OCI-LY3 (cell line): ENCODE data around the gene SIVA1.

Experiments
- H2AFZ ChIP-seq: fragments of 200-600, 300-600 bp; shearing (Covaris generic); 2 replicates; pipeline ENCODE4 v1.6.0; 2014; ENCODE audit warnings: antibody characterized with exemption, low read depth, low read length
- H3K27ac ChIP-seq: fragments of 200-600, 300-600 bp; sonication (generic); 2 replicates; pipeline ENCODE4 v1.5.1; 2014; ENCODE audit warnings: mild to moderate bottlenecking, low read length, moderate library complexity, mixed read lengths
- H3K27me3 ChIP-seq: fragments of 200-600, 300-600 bp; sonication (generic); 2 replicates; pipeline ENCODE4 v1.6.1; 2014; ENCODE audit warnings: low read depth, low read length, mixed read lengths
- H3K36me3 ChIP-seq: fragments of 200-600, 300-600 bp; sonication (generic); replicated peaks from 2 replicates; pipeline ENCODE3; 2014; ENCODE audit warnings: low read depth, low read length, mixed read lengths
- H3K4me1 ChIP-seq: fragments of 300-600, 200-600 bp; sonication (generic); 2 replicates; pipeline ENCODE4 v1.6.1; 2014; ENCODE audit warnings: low read length, mixed read lengths
- H3K4me2 ChIP-seq: fragments of 200-600, 300-600 bp; sonication (generic); 2 replicates; pipeline ENCODE4 v1.6.1; 2014; ENCODE audit warnings: low read length, mixed read lengths
- H3K4me3 ChIP-seq: fragments of 300-600, 200-600 bp; sonication (generic); 2 replicates; pipeline ENCODE4 v1.5.1; 2014; ENCODE audit warnings: antibody characterized with exemption, mild to moderate bottlenecking, low read length, moderate library complexity
- H3K79me2 ChIP-seq: fragments of 300-600, 200-600 bp; shearing (Covaris generic); 2 replicates; pipeline ENCODE4 v1.6.1; 2014; ENCODE audit warnings: mild to moderate bottlenecking, low read length, mixed read lengths
- H3K9ac ChIP-seq: fragments of 300-600, 200-600 bp; shearing (Covaris generic); 2 replicates; pipeline ENCODE4 v1.6.0; 2014; ENCODE audit warnings: mild to moderate bottlenecking, low read length, moderate library complexity
- H3K9me3 ChIP-seq: fragments of 200-600, 300-600 bp; shearing (Covaris generic); 2 replicates; pipeline ENCODE4 v1.6.1; 2014; ENCODE audit warnings: low read length, mixed read lengths; ENCODE audit not compliant: insufficient read depth
- H4K20me1 ChIP-seq: fragments of 200-600, 300-600 bp; sonication (generic); 2 replicates; pipeline ENCODE4 v1.6.1; 2016; ENCODE audit warnings: low read length, mixed read lengths; ENCODE audit not compliant: insufficient read depth
- EZH2phosphoT487 ChIP-seq: fragments of 200-600 bp; shearing (Covaris generic); IDR thresholded peaks from 2 replicates; pipeline ENCODE4 v1.6.1; 2018; ENCODE audit warnings: antibody characterized with exemption, mixed run types, low read depth
- TF ChIP-seq, protein P1 (sequence below): fragments of 200-600, 300-600 bp; sonication (generic); IDR thresholded peaks from 2 replicates; pipeline ENCODE4 v1.5.1; 2014; ENCODE audit warnings: antibody characterized with exemption, low read length, low read depth

Gene SIVA1

DNA sequence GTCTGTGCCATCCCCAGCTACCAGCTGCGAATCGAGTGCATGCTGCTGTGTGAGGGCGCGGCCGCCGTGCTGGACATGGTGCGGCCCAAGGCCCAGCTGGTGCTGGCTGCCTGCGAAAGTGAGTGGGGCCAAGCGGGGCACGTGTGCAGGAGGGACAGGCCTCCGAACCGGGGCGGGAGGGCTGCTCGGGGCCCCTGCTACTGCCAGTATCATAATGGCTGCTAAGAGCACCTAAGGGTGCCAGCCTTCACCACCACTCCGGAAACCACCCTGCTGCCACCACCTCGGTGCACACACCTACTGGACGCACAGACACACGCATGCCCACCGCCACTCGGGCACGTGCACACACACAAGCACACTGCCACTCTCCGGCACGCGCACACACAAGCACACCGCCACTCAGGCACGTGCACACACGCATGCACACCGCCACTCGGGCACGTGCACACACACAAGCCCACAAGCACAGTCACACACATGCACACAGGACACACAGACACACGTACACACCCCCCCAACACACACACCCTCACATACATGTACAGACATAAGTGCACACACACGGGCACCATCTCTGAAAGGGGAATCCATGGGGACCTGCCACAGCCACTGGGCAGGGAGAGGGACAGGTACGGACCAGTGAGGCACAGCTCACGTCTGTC lies 42.7 kb upstream of the SIVA1 start:
- no peak overlapping the region for H2AFZ ChIP-seq
- no peaks in the 10 kb centered on the region for H3K27me3 ChIP-seq
- TF ChIP-seq, protein P1, sequence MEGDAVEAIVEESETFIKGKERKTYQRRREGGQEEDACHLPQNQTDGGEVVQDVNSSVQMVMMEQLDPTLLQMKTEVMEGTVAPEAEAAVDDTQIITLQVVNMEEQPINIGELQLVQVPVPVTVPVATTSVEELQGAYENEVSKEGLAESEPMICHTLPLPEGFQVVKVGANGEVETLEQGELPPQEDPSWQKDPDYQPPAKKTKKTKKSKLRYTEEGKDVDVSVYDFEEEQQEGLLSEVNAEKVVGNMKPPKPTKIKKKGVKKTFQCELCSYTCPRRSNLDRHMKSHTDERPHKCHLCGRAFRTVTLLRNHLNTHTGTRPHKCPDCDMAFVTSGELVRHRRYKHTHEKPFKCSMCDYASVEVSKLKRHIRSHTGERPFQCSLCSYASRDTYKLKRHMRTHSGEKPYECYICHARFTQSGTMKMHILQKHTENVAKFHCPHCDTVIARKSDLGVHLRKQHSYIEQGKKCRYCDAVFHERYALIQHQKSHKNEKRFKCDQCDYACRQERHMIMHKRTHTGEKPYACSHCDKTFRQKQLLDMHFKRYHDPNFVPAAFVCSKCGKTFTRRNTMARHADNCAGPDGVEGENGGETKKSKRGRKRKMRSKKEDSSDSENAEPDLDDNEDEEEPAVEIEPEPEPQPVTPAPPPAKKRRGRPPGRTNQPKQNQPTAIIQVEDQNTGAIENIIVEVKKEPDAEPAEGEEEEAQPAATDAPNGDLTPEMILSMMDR = no peak
- TF ChIP-seq EZH2phosphoT487 = no peak
- H3K36me3 ChIP-seq = no peaks in the 10 kb centered on the region
- no peak overlapping the region for H3K4me3 ChIP-seq
- H3K4me2 ChIP-seq = no peak overlapping the region
- H3K79me2 ChIP-seq = no peaks in the 10 kb centered on the region
- no peak overlapping the region for H3K9ac ChIP-seq
- no peaks in the 10 kb centered on the region for H3K4me1 ChIP-seq
- H4K20me1 ChIP-seq = no peaks in the 10 kb centered on the region
- H3K27ac ChIP-seq = no peak overlapping the region
- H3K9me3 ChIP-seq = no peaks in the 10 kb centered on the region

DNA sequence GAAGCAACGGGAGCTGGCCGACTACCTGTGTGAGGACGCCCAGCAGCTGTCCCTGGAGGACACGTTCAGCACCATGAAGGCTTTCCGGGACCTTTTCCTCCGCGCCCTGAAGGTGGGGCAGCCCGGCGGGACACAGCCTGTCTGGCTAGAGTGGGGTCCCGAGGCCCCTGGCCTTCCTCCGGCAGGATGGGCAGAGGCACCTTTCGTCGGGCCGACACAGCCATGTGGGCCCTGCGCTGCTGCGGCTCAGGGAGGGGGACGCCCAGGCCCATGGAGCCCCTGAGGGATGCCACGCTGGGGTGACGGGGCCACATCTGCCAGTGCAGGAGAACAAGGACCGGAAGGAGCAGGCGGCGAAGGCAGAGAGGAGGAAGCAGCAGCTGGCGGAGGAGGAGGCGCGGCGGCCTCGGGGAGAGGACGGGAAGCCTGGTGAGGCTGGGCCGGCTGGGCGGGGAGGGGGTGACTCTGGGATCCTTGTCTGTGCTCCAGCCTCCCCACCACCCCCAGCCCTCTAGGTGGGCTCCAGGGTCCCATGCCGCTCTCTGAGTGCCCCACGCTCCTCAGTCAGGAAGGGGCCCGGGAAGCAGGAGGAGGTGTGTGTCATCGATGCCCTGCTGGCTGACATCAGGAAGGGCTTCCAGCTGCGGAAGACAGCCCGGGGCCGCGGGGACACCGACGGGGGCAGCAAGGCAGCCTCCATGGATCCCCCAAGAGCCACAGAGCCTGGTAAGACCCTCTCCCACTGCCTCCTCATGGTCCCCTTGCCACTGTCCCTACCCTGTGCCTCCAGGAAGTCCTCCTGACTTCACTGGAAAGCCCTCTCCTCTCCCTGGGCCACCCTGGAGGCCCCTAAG lies 39.8 kb upstream of the SIVA1 start:
- H3K9ac ChIP-seq = no peak overlapping the region
- no peaks in the 10 kb centered on the region for H3K36me3 ChIP-seq
- H3K4me1 ChIP-seq = no peaks in the 10 kb centered on the region
- TF ChIP-seq, protein P1 = no peak
- no peak for TF ChIP-seq EZH2phosphoT487
- H2AFZ ChIP-seq = no peak overlapping the region
- no peaks in the 10 kb centered on the region for H3K79me2 ChIP-seq
- H4K20me1 ChIP-seq = no peaks in the 10 kb centered on the region
- H3K27me3 ChIP-seq = no peaks in the 10 kb centered on the region
- H3K4me2 ChIP-seq = no peak overlapping the region
- no peak overlapping the region for H3K27ac ChIP-seq
- H3K4me3 ChIP-seq = no peak overlapping the region
- H3K9me3 ChIP-seq = no peaks in the 10 kb centered on the region

DNA sequence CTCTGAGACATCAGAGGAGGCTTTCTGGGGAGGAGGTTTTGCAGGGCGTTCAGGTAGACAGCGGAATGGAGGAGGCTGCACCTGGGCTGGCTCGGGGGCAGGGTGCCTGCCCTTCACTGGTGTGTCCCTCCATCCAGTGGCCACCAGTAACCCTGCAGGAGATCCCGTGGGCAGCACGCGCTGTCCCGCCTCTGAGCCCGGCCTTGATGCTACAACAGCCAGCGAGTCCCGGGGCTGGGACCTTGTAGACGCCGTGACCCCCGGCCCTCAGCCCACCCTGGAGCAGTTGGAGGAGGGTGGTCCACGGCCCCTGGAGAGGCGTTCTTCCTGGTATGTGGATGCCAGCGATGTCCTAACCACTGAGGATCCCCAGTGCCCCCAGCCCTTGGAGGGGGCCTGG lies 38.9 kb upstream of the SIVA1 start:
- Histone ChIP-seq H3K4me2 (no peak overlapping the region), H3K4me1 (no peaks in the 10 kb centered on the region), H3K27me3 (no peaks in the 10 kb centered on the region), H3K4me3 (no peak overlapping the region), H2AFZ (no peak overlapping the region), H3K9me3 (no peaks in the 10 kb centered on the region), H3K79me2 (no peaks in the 10 kb centered on the region), H3K9ac (no peak overlapping the region), H3K27ac (no peak overlapping the region), H3K36me3 (no peaks in the 10 kb centered on the region), H4K20me1 (no peaks in the 10 kb centered on the region)
- TF ChIP-seq, protein P1 = no peak
- no peak for TF ChIP-seq EZH2phosphoT487

DNA sequence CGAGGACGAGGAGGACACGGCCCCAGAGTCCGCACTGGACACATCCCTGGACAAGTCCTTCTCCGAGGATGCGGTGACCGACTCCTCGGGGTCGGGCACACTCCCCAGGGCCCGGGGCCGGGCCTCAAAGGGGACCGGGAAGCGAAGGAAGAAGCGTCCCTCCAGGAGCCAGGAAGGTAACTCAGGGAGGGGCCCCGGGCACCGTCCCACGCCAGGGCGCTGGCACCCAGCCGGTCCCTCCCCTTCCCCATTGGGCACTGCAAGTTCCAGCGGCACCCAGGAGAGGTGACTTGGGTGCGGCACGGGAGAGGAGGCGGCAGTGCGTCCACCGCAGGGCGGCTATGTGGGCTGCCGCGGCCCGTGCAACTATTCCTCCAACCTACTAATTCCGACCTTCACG lies 38.3 kb upstream of the SIVA1 start:
- H3K27me3 ChIP-seq = no peaks in the 10 kb centered on the region
- H3K4me1 ChIP-seq = no peaks in the 10 kb centered on the region
- TF ChIP-seq EZH2phosphoT487 = no peak
- TF ChIP-seq, protein P1 = no peak
- no peak overlapping the region for H3K4me2 ChIP-seq
- H3K79me2 ChIP-seq = no peaks in the 10 kb centered on the region
- no peak overlapping the region for H3K9ac ChIP-seq
- H3K9me3 ChIP-seq = no peaks in the 10 kb centered on the region
- H2AFZ ChIP-seq = no peak overlapping the region
- no peak overlapping the region for H3K4me3 ChIP-seq
- no peaks in the 10 kb centered on the region for H3K36me3 ChIP-seq
- no peak overlapping the region for H3K27ac ChIP-seq
- no peaks in the 10 kb centered on the region for H4K20me1 ChIP-seq
